ENCODE results near the gene NFKBIE. TPM values are rescaled to one million over a fixed set of nuclear protein-coding genes. Genes with fewer than 3 reads are reported as not detected.

The NFKBIE gene
- total RNA-seq, 1 experiment from 2014 or later = 7.6 TPM

DNA sequence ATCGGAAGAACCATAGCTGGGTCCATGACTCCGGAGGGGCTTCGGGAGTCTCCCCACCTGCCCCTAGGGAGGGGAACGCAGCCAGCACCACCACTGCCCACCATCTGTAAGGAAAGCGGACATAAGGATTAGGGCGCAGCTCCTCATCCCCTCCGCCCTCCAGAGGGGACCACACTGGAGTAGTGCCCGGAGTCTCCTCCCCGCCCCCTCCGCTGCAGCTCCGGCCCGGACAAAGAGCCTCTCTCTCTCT, 8.7 kb downstream of the NFKBIE start:
- peak overlapping the region; percentile 93 for H3K9ac ChIP-seq (ENCODE audit: low read length)
- peaks cover 23 to 35% of the 10 kb centered on the region in 2 experiments; a peak in 3 of 4 replicates for H3K36me3 ChIP-seq (ENCODE audit: control insufficient read depth in 1 of 2, insufficient read depth in 2 of 2, low read length in 2 of 2)
- ChIA-PET RAD21 (ENCODE audit: low non-redundant PET in 1 of 2, low total read pairs in 2 of 2, uncharacterized antibody in 2 of 2, unreplicated experiment in 2 of 2) (interaction anchor here in 1 of 2 experiments (0.8 to 0.9 kb wide), 2 partner anchors 11 to 84 kb away, joined by 3 read pairs; no protein-coding TSS in a partner anchor), CTCF (interaction anchor here (0.6 to 2.0 kb wide), 11 partner anchors 10 to 160 kb away, joined by 3 to 16 read pairs (median 4); partner anchors contain the start of genes AARS2 and HSP90AB1), POLR2A (interaction anchor here (0.6 to 3.4 kb wide), 7 partner anchors 8 to 84 kb away, joined by 3 to 74 read pairs (median 4); partner anchors contain the start of genes HSP90AB1 and SLC29A1)
- peaks cover 2 to 23% of the 10 kb centered on the region in 2 experiments; a peak in 3 of 4 replicates for H3K4me1 ChIP-seq (ENCODE audit: control insufficient read depth in 1 of 2, insufficient read depth in 2 of 2, low read length in 2 of 2)
- TF ChIP-seq MAX (IDR thresholded peaks at IDR 0.05) = no peak
- TF ChIP-seq POLR2AphosphoS5 (IDR thresholded peaks at IDR 0.05; ENCODE audit: low read depth, low read length) = no peak
- TF ChIP-seq CTCF (IDR thresholded peaks at IDR 0.05 in 2 of 3, conservative IDR thresholded peaks at IDR 0.05 in 1 of 3; ENCODE audit: borderline replicate concordance in 1 of 3, insufficient read depth in 1 of 3, low read depth in 2 of 3, low read length in 2 of 3) = no peak
- TF ChIP-seq TCF7L2 (IDR thresholded peaks at IDR 0.05; ENCODE audit: borderline replicate concordance, extremely low read depth, insufficient read depth, insufficient read length) = no peak
- no peak for TF ChIP-seq CBX3 (IDR thresholded peaks at IDR 0.05; ENCODE audit: low read depth)
- H3K9me3 ChIP-seq (ENCODE audit: control insufficient read depth in 1 of 2, insufficient read depth in 1 of 2, low read depth in 1 of 2, low read length in 2 of 2) = no peaks in the 10 kb centered on the region
- intact Hi-C loops (cut with micrococcal nuclease) = loop anchor here (2.0 kb wide), 1 partner anchor 84 kb away; no protein-coding TSS in a partner anchor
- H3K4me2 ChIP-seq (ENCODE audit: low read length) = peak overlapping the region; percentile 99
- H3K79me2 ChIP-seq (ENCODE audit: insufficient read depth, low read length) = peaks cover 27% of the 10 kb centered on the region
- H4K20me1 ChIP-seq (ENCODE audit: insufficient read depth) = peaks cover 26% of the 10 kb centered on the region; the same call in 1 of the 2 replicates
- H3K4me3 ChIP-seq (replicated peaks in 1 of 2; ENCODE audit: low read depth in 1 of 2, low read length in 2 of 2) = peak overlapping the region; percentile 59 to 92
- no peaks in the 10 kb centered on the region for H3K9me2 ChIP-seq (ENCODE audit: insufficient read depth)
- ATAC-seq (no peak), DNase-seq (ENCODE audit: low read depth, low spot score) (no peak)
- H3K27ac ChIP-seq (ENCODE audit: low read depth, low read length) = peak overlapping the region; percentile 95
- H2AFZ ChIP-seq (ENCODE audit: low read depth, low read length, poor library complexity, severe bottlenecking) = no peak overlapping the region
- BruUV-seq (replicated peaks) = no TSS peak
- no peaks in the 10 kb centered on the region for H3K27me3 ChIP-seq (ENCODE audit: insufficient read depth, low read length)

All from HCT116 (cell line).